ENCODE data around the gene THAP10.
A peak's percentile ranks its signal among the peaks of the same experiment; 100 is the strongest.

Gene THAP10

GRCh38 chr15:70936326-70936725 is 44.1 kb upstream of the THAP10 start (continued):
- TF ChIP-seq, protein P1, sequence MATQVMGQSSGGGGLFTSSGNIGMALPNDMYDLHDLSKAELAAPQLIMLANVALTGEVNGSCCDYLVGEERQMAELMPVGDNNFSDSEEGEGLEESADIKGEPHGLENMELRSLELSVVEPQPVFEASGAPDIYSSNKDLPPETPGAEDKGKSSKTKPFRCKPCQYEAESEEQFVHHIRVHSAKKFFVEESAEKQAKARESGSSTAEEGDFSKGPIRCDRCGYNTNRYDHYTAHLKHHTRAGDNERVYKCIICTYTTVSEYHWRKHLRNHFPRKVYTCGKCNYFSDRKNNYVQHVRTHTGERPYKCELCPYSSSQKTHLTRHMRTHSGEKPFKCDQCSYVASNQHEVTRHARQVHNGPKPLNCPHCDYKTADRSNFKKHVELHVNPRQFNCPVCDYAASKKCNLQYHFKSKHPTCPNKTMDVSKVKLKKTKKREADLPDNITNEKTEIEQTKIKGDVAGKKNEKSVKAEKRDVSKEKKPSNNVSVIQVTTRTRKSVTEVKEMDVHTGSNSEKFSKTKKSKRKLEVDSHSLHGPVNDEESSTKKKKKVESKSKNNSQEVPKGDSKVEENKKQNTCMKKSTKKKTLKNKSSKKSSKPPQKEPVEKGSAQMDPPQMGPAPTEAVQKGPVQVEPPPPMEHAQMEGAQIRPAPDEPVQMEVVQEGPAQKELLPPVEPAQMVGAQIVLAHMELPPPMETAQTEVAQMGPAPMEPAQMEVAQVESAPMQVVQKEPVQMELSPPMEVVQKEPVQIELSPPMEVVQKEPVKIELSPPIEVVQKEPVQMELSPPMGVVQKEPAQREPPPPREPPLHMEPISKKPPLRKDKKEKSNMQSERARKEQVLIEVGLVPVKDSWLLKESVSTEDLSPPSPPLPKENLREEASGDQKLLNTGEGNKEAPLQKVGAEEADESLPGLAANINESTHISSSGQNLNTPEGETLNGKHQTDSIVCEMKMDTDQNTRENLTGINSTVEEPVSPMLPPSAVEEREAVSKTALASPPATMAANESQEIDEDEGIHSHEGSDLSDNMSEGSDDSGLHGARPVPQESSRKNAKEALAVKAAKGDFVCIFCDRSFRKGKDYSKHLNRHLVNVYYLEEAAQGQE (tag by site-specific recombination; IDR thresholded peaks at IDR 0.05): no peak
- TF ChIP-seq ZNF558 (tag by site-specific recombination; IDR thresholded peaks at IDR 0.05): 0 out of 2 replicates have a peak, but pooled peaks have one; percentile 19
- no peak for TF ChIP-seq SP3 (tag by site-specific recombination; IDR thresholded peaks at IDR 0.05)
- TF ChIP-seq BCL11A (tag by site-specific recombination; IDR thresholded peaks at IDR 0.05; ENCODE audit: low read depth): no peak
- 0 out of 2 replicates have a peak, but pooled peaks have one; percentile 20 for TF ChIP-seq ZBTB17 (tag by site-specific recombination; IDR thresholded peaks at IDR 0.05)
- TF ChIP-seq ZNF138 (tag by site-specific recombination; IDR thresholded peaks at IDR 0.05; ENCODE audit: borderline replicate concordance): no peak

DNA sequence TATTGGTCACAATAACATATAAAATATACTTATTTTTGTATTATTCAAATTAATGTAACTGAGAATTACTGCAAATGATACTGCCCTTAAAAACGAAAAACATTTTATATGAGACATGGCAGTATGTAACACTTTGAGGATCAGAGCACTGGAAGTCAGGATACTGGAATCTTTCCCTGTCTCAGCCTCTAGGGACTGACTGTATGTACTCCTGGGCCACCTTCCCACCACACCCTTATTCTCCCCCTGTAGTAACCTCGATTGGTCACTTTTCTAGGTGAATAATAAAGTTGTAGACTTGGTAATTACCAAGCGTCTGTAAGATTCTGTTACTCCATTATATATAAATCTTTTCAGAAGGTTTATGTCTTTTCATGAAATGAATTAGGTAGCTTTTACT is 43.4 kb upstream of the THAP10 start:
- TF ChIP-seq ZNF274 (IDR thresholded peaks at IDR 0.05; ENCODE audit: low read length) (no peak), ZNF274 (tag by site-specific recombination; IDR thresholded peaks at IDR 0.05; ENCODE audit: borderline replicate concordance) (no peak), ZNF785 (tag by site-specific recombination; IDR thresholded peaks at IDR 0.05) (no peak)
- Histone ChIP-seq H3K36me3 (ENCODE audit: control insufficient read depth in 2 of 2, insufficient read depth in 1 of 2, low read length in 2 of 2) (no peaks in the 10 kb centered on the region; a peak in 1 of 3 replicates), H3K27ac (ENCODE audit: extremely low read depth, low read depth, low read length) (no peak overlapping the region), H3K9me3 (ENCODE audit: control insufficient read depth, insufficient read depth, low read depth, low read length) (no peaks in the 10 kb centered on the region), H3K4me1 (ENCODE audit: control insufficient read depth, insufficient read depth, low read length) (peaks cover 14% of the 10 kb centered on the region), H3K4me3 (ENCODE audit: low read depth, low read length) (no peak overlapping the region)
- ChIA-PET POLR2A (no interaction called here), CTCF (interaction anchor here (1.7 kb wide), 1 partner anchor 61 kb away, joined by 4 read pairs; no protein-coding TSS in a partner anchor)

DNA sequence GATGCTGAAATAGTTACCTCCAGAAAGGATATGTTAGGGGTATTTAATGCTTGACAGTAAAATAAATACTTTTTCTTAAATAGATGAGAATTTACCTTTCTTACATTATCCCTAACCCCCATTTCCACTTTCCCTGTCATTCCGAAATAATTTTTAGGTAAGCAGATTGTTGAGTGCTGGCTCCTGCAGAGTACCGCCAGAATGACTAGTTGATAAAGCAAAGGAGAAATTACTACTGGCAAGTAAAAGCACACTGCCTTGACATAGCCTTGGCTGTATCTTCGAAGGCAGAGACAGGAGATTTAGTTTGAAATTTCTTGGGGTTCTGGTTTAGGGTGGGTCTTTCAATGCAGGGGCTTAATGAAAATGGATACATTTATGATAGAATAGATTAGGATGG is 41.2 kb upstream of the THAP10 start:
- no peaks in the 10 kb centered on the region for H3K9me3 ChIP-seq (ENCODE audit: control insufficient read depth, insufficient read depth, low read depth, low read length)
- CTCF ChIA-PET: interaction anchor here (1.9 kb wide), 1 partner anchor 24 kb away, joined by 4 read pairs; no protein-coding TSS in a partner anchor
- H3K36me3 ChIP-seq (ENCODE audit: control insufficient read depth in 2 of 2, insufficient read depth in 1 of 2, low read length in 2 of 2): no peaks in the 10 kb centered on the region; a peak in 1 of 3 replicates
- H3K27ac ChIP-seq (ENCODE audit: extremely low read depth, low read depth, low read length): no peak overlapping the region
- H3K4me1 ChIP-seq (ENCODE audit: control insufficient read depth, insufficient read depth, low read length): peaks cover 14% of the 10 kb centered on the region
- POLR2A ChIA-PET: no interaction called here
- H3K4me3 ChIP-seq (ENCODE audit: low read depth, low read length): no peak overlapping the region
- TF ChIP-seq ZNF629 (tag by site-specific recombination; IDR thresholded peaks at IDR 0.05) (no peak), ZNF544 (tag by site-specific recombination; IDR thresholded peaks at IDR 0.05) (no peak), ZFP3 (tag by site-specific recombination; IDR thresholded peaks at IDR 0.05; ENCODE audit: low read depth) (no peak), CTCF (tag by site-specific recombination; IDR thresholded peaks at IDR 0.05) (no peak), SP2 (tag by site-specific recombination; IDR thresholded peaks at IDR 0.05) (no peak), SP7 (tag by site-specific recombination; IDR thresholded peaks at IDR 0.05) (no peak), ZNF664 (tag by site-specific recombination; IDR thresholded peaks at IDR 0.05) (no peak), ZNF140 (tag by site-specific recombination; IDR thresholded peaks at IDR 0.05) (no peak), ZNF302 (tag by site-specific recombination; IDR thresholded peaks at IDR 0.05; ENCODE audit: low read depth) (no peak), ZBTB1 (tag by site-specific recombination; IDR thresholded peaks at IDR 0.05) (no peak), ZNF561 (tag by site-specific recombination; IDR thresholded peaks at IDR 0.05; ENCODE audit: borderline replicate concordance) (no peak), ZNF660 (tag by site-specific recombination; IDR thresholded peaks at IDR 0.05) (no peak)
